GM12878 (cell line): ENCODE data around the gene SHF. TPM values are rescaled to one million over a fixed set of nuclear protein-coding genes. Genes with fewer than 3 reads are reported as not detected.

ENCODE experiments used
- HCFC1 ChIP-seq: fragments of 150-350 bp; IDR thresholded peaks from 2 replicates; pipeline ENCODE4 v1.6.1; 2014; ENCODE audit warnings: low read length
- HDAC2 ChIP-seq: fragments of 200-600 bp; sonication (generic); IDR thresholded peaks from 2 replicates; pipeline ENCODE4 v1.6.1; 2017
- MTA2 ChIP-seq: fragments of 450-650 bp; IDR thresholded peaks from 2 replicates; pipeline ENCODE4 v1.6.1; 2016; ENCODE audit warnings: low read depth, mild to moderate bottlenecking, moderate library complexity
- MTA3 ChIP-seq: IDR thresholded peaks from 2 replicates; pipeline ENCODE4 v1.6.1; 2012; ENCODE audit warnings: low read length, inconsistent platforms, borderline replicate concordance
- POLR2AphosphoS2 ChIP-seq: IDR thresholded peaks from 2 replicates; pipeline ENCODE4 v1.6.1; 2011; ENCODE audit warnings: low read depth, mild to moderate bottlenecking, low read length, improper control_type of control experiment, moderate library complexity
- POU2F2 ChIP-seq: IDR thresholded peaks from 3 replicates; pipeline ENCODE4 v1.6.1; 2011; ENCODE audit warnings: low read depth, mild to moderate bottlenecking, low read length, borderline replicate concordance
- RCOR1 ChIP-seq: conservative IDR thresholded peaks from 2 replicates; pipeline ENCODE4 v1.6.1; 2012; ENCODE audit warnings: low read depth, low read length, improper control_type of control experiment
- RELA ChIP-seq: fragments of 450-650 bp; IDR thresholded peaks from 2 replicates; pipeline ENCODE4 v1.8.0; 2014; ENCODE audit warnings: borderline replicate concordance; ENCODE audit not compliant: partially characterized antibody
- STAT3 ChIP-seq: IDR thresholded peaks from 2 replicates; pipeline ENCODE4 v1.6.1; 2011; ENCODE audit warnings: low read depth, low read length, improper control_type of control experiment
- TCF12 ChIP-seq: IDR thresholded peaks from 2 replicates; pipeline ENCODE4 v1.6.1; 2011; ENCODE audit warnings: low read depth, mild to moderate bottlenecking, low read length
- ZNF207 ChIP-seq: fragments of 450-650 bp; IDR thresholded peaks from 2 replicates; pipeline ENCODE4 v1.6.1; 2014; ENCODE audit warnings: antibody characterized with exemption, mild to moderate bottlenecking, borderline replicate concordance
- polyA plus RNA-seq, 11 experiments: library from polyadenylated mRNA; depleted of rRNA in 4 of 11; unstranded in 6 of 11; stranded (reverse) in 5 of 11; fragments of >200 nt; fragmentation: Nextera tagmentation in 4 of 11; fragmentation: Illumina TruSeq in 1 of 11; extraction: Ambion mirVana in 4 of 11; extraction: Trizol in 1 of 11; gene quantifications; 1 replicate in 1 of 11; 2 replicates in 10 of 11; pipeline versions ENCODE4 v1.2.1 to v1.2.3, GENCODE V29; 2011 to 2016; ENCODE audit warnings: inconsistent platforms in 2 of 11, missing spikeins in 2 of 11, low read depth in 1 of 11
- total RNA-seq, 4 experiments: library from RNA; depleted of rRNA in 3 of 4; stranded (reverse); fragments of >200 nt in 3 of 4; fragmentation: Illumina TruSeq in 1 of 4; extraction: Trizol in 1 of 4; gene quantifications; 2 replicates each; pipeline versions ENCODE4 v1.2.1 to v1.2.3, GENCODE V29; 2013 to 2021
- TF ChIP-seq, protein P1 (sequence below): fragments of 450-650 bp; IDR thresholded peaks from 2 replicates; pipeline ENCODE4 v1.6.1; 2018; ENCODE audit warnings: borderline replicate concordance, mild to moderate bottlenecking; ENCODE audit not compliant: partially characterized antibody
- TF ChIP-seq, protein P2 (sequence below): fragments of 450-650 bp; formaldehyde crosslinking; IDR thresholded peaks from 2 replicates; pipeline ENCODE4 v1.4.0; 2020; ENCODE audit warnings: mild to moderate bottlenecking, moderate library complexity
- TF ChIP-seq, protein P3 (sequence below): fragments of 450-650 bp; IDR thresholded peaks from 2 replicates; pipeline ENCODE4 v1.6.1; 2016; ENCODE audit warnings: mild to moderate bottlenecking
- TF ChIP-seq, protein P4 (sequence below): fragments of 450-650 bp; IDR thresholded peaks from 2 replicates; pipeline ENCODE4 v1.6.1; 2017; ENCODE audit warnings: mild to moderate bottlenecking, low read depth, inconsistent platforms; ENCODE audit not compliant: poor library complexity, severe bottlenecking

The SHF gene
- total and polyA plus RNA-seq, 10 of the 15 experiments (the other 5 are each of a cell fraction or from before 2014, with no cell fraction given) = 0.04 to 5.7 (median 1.0) TPM; not detected in 1

DNA sequence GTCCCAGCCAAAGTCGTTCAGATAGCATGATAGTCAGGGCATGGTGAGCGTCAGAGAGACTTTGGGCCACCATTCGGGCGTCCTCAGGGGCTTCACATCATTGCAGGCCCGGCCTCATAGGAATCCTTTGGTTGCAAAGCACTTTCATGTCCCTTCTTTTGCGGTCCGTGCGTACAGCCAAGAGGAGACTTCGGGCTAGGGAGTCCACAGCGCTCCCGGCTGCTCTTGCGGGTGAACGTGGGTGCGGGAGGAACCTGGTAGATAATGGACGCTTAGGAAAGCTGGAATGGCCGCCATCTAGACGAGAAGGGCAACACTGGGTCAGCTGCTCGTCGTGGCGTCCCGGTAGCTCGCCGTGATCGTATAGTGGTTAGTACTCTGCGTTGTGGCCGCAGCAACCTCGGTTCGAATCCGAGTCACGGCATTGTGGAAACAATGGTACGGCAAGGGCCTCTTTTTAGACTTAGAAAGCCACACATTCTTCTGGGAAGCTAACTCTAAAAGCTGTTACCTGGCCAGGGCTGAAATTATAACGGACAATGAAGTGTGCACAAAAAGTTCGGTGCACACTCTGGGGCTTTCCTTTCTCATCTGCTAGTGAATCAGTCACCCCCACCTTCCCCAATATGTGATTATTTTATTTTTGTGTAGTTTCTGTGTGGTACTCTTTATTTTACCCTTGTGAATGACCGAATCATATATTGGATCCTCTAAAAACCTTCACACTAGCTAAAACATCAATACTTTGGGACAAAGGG, 13.2 kb upstream of the SHF start (continued):
- TF ChIP-seq, protein P1, sequence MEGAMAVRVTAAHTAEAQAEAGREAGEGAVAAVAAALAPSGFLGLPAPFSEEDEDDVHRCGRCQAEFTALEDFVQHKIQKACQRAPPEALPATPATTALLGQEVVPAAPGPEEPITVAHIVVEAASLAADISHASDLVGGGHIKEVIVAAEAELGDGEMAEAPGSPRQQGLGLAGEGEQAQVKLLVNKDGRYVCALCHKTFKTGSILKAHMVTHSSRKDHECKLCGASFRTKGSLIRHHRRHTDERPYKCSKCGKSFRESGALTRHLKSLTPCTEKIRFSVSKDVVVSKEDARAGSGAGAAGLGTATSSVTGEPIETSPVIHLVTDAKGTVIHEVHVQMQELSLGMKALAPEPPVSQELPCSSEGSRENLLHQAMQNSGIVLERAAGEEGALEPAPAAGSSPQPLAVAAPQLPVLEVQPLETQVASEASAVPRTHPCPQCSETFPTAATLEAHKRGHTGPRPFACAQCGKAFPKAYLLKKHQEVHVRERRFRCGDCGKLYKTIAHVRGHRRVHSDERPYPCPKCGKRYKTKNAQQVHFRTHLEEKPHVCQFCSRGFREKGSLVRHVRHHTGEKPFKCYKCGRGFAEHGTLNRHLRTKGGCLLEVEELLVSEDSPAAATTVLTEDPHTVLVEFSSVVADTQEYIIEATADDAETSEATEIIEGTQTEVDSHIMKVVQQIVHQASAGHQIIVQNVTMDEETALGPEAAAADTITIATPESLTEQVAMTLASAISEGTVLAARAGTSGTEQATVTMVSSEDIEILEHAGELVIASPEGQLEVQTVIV = no peak
- no peak for TF ChIP-seq HDAC2
- TF ChIP-seq RCOR1 = 0 out of 2 replicates have a peak, but pooled peaks have one; percentile 35
- TF ChIP-seq STAT3 = no peak
- no peak for TF ChIP-seq ZNF207
- no peak for TF ChIP-seq MTA2
- TF ChIP-seq, protein P2, sequence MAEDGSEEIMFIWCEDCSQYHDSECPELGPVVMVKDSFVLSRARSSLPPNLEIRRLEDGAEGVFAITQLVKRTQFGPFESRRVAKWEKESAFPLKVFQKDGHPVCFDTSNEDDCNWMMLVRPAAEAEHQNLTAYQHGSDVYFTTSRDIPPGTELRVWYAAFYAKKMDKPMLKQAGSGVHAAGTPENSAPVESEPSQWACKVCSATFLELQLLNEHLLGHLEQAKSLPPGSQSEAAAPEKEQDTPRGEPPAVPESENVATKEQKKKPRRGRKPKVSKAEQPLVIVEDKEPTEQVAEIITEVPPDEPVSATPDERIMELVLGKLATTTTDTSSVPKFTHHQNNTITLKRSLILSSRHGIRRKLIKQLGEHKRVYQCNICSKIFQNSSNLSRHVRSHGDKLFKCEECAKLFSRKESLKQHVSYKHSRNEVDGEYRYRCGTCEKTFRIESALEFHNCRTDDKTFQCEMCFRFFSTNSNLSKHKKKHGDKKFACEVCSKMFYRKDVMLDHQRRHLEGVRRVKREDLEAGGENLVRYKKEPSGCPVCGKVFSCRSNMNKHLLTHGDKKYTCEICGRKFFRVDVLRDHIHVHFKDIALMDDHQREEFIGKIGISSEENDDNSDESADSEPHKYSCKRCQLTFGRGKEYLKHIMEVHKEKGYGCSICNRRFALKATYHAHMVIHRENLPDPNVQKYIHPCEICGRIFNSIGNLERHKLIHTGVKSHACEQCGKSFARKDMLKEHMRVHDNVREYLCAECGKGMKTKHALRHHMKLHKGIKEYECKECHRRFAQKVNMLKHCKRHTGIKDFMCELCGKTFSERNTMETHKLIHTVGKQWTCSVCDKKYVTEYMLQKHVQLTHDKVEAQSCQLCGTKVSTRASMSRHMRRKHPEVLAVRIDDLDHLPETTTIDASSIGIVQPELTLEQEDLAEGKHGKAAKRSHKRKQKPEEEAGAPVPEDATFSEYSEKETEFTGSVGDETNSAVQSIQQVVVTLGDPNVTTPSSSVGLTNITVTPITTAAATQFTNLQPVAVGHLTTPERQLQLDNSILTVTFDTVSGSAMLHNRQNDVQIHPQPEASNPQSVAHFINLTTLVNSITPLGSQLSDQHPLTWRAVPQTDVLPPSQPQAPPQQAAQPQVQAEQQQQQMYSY (CRISPR knock-in tag) = peak; percentile 58; the same call in 1 of the 2 replicates
- TF ChIP-seq, protein P3, sequence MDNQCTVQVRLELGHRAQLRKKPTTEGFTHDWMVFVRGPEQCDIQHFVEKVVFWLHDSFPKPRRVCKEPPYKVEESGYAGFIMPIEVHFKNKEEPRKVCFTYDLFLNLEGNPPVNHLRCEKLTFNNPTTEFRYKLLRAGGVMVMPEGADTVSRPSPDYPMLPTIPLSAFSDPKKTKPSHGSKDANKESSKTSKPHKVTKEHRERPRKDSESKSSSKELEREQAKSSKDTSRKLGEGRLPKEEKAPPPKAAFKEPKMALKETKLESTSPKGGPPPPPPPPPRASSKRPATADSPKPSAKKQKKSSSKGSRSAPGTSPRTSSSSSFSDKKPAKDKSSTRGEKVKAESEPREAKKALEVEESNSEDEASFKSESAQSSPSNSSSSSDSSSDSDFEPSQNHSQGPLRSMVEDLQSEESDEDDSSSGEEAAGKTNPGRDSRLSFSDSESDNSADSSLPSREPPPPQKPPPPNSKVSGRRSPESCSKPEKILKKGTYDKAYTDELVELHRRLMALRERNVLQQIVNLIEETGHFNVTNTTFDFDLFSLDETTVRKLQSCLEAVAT = peak; percentile 31; the same call in 1 of the 2 replicates
- TF ChIP-seq POLR2AphosphoS2 = no peak
- TF ChIP-seq RELA = no peak
- TF ChIP-seq TCF12 = no peak
- peak; percentile 39; the same call in 1 of the 2 replicates for TF ChIP-seq MTA3
- no peak; the same call in 2 of the 3 replicates for TF ChIP-seq POU2F2
- TF ChIP-seq, protein P4, sequence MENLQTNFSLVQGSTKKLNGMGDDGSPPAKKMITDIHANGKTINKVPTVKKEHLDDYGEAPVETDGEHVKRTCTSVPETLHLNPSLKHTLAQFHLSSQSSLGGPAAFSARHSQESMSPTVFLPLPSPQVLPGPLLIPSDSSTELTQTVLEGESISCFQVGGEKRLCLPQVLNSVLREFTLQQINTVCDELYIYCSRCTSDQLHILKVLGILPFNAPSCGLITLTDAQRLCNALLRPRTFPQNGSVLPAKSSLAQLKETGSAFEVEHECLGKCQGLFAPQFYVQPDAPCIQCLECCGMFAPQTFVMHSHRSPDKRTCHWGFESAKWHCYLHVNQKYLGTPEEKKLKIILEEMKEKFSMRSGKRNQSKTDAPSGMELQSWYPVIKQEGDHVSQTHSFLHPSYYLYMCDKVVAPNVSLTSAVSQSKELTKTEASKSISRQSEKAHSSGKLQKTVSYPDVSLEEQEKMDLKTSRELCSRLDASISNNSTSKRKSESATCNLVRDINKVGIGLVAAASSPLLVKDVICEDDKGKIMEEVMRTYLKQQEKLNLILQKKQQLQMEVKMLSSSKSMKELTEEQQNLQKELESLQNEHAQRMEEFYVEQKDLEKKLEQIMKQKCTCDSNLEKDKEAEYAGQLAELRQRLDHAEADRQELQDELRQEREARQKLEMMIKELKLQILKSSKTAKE = no peak
- peak; percentile 33; the same call in 1 of the 2 replicates for TF ChIP-seq HCFC1
